WTC11 (cell line): ENCODE data around the gene NFIC. TPM values are rescaled to one million over a fixed set of nuclear protein-coding genes. Genes with fewer than 3 reads are reported as not detected.

Experiments
- ATAC-seq: fragments of 200-7000 bp; cut with Tn5 transposase; 2 replicates; pipeline ENCODE4 v1.10.0; 2021; ENCODE audit warnings: mild to moderate bottlenecking, moderate library complexity
- CTCF ChIA-PET: fragments of 300-600 bp; sonication (Branson Sonifier 250); formaldehyde crosslinking; loops from one replicate; lab custom pipeline; 2021; ENCODE audit warnings: antibody characterized with exemption; lab: Charles Lee
- POLR2A ChIA-PET: fragments of 350-600 bp; sonication (Branson Sonifier 250); formaldehyde crosslinking; loops from one replicate; lab custom pipeline; 2021; ENCODE audit warnings: antibody characterized with exemption; lab: Charles Lee
- DNase-seq: peaks from one replicate; pipeline ENCODE4 v3.0.0; 2021; ENCODE audit warnings: low spot score
- H3K27ac Mint-ChIP-seq: 2 replicates; pipeline ENCODE4 v1.8.0; 2021; ENCODE audit warnings: mixed read lengths
- H3K27me3 Mint-ChIP-seq: 2 replicates; pipeline ENCODE4 v1.8.0; 2021; ENCODE audit warnings: low read depth, mild to moderate bottlenecking, moderate library complexity, mixed read lengths
- H3K36me3 Mint-ChIP-seq: 2 replicates; pipeline ENCODE4 v1.8.0; 2021; ENCODE audit warnings: mixed read lengths
- H3K4me1 Mint-ChIP-seq: 2 replicates; pipeline ENCODE4 v1.8.0; 2022; ENCODE audit warnings: mixed read lengths
- H3K4me3 Mint-ChIP-seq: 2 replicates; pipeline ENCODE4 v1.8.0; 2021; ENCODE audit warnings: mild to moderate bottlenecking, moderate library complexity, mixed read lengths
- H3K9me3 Mint-ChIP-seq: 2 replicates; pipeline ENCODE4 v1.8.0; 2021; ENCODE audit warnings: mixed read lengths
- KAT7 ChIP-seq: sonication (generic); formaldehyde crosslinking; IDR thresholded peaks from 2 replicates; pipeline ENCODE4 v1.8.1; 2023; ENCODE audit warnings: missing genetic modification reagents, mild to moderate bottlenecking, borderline replicate concordance
- NFATC4 ChIP-seq: fragments of 250-450 bp; sonication (Bioruptor Pico); IDR thresholded peaks from 2 replicates; pipeline ENCODE4 v1.9.0; 2021; ENCODE audit warnings: mild to moderate bottlenecking
- NR2C2 ChIP-seq: sonication (generic); formaldehyde crosslinking; IDR thresholded peaks from 2 replicates; pipeline ENCODE4 v1.8.0; 2022; ENCODE audit warnings: mild to moderate bottlenecking, missing genetic modification reagents
- OVOL2 ChIP-seq: fragments of 250-450 bp; sonication (Bioruptor Pico); IDR thresholded peaks from 2 replicates; pipeline ENCODE4 v1.9.0; 2021; ENCODE audit warnings: mild to moderate bottlenecking, borderline replicate concordance
- RELA ChIP-seq: sonication (generic); formaldehyde crosslinking; IDR thresholded peaks from 2 replicates; pipeline ENCODE4 v1.8.1; 2022; ENCODE audit warnings: missing genetic modification reagents, mild to moderate bottlenecking, borderline replicate concordance
- SMAD4 ChIP-seq: sonication (generic); formaldehyde crosslinking; IDR thresholded peaks from 2 replicates; pipeline ENCODE4 v1.8.0; 2022; ENCODE audit warnings: mild to moderate bottlenecking, missing genetic modification reagents
- SP1 ChIP-seq: sonication (generic); formaldehyde crosslinking; conservative IDR thresholded peaks from 2 replicates; pipeline ENCODE4 v1.8.1; 2022; ENCODE audit warnings: missing genetic modification reagents
- ZNF416 ChIP-seq: fragments of 250-450 bp; sonication (Bioruptor Pico); IDR thresholded peaks from 2 replicates; pipeline ENCODE4 v1.9.0; 2021; ENCODE audit warnings: mild to moderate bottlenecking, inconsistent platforms
- total RNA-seq: library from RNA; stranded (reverse); gene quantifications from 3 replicates; pipeline ENCODE4 v1.2.3, GENCODE V29; 2021
- TF ChIP-seq, protein P1 (sequence below): sonication (generic); formaldehyde crosslinking; IDR thresholded peaks from 2 replicates; pipeline ENCODE4 v1.8.0; 2023; ENCODE audit warnings: missing genetic modification reagents
- TF ChIP-seq, protein P2 (sequence below): fragments of 250-450 bp; sonication (Bioruptor Pico); IDR thresholded peaks from 2 replicates; pipeline ENCODE4 v1.9.0; 2021; ENCODE audit warnings: mild to moderate bottlenecking
- TF ChIP-seq, protein P3 (sequence below): sonication (generic); formaldehyde crosslinking; IDR thresholded peaks from 2 replicates; pipeline ENCODE4 v1.8.0; 2022; ENCODE audit warnings: missing genetic modification reagents
- TF ChIP-seq, protein P4 (sequence below): fragments of 250-450 bp; sonication (Bioruptor Pico); IDR thresholded peaks from 2 replicates; pipeline ENCODE4 v1.9.0; 2021; ENCODE audit warnings: mild to moderate bottlenecking
- TF ChIP-seq, protein P5 (sequence below): sonication (generic); formaldehyde crosslinking; IDR thresholded peaks from 2 replicates; pipeline ENCODE4 v1.8.1; 2023; ENCODE audit warnings: mild to moderate bottlenecking, missing genetic modification reagents, moderate library complexity
- TF ChIP-seq, protein P6 (sequence below): sonication (generic); formaldehyde crosslinking; conservative IDR thresholded peaks from 2 replicates; pipeline ENCODE4 v1.8.1; 2023; ENCODE audit warnings: mild to moderate bottlenecking, low read depth, missing genetic modification reagents, moderate library complexity
- TF ChIP-seq, protein P7 (sequence below): fragments of 250-450 bp; sonication (Bioruptor Pico); IDR thresholded peaks from 2 replicates; pipeline ENCODE4 v1.8.0; 2021; ENCODE audit warnings: mild to moderate bottlenecking
- TF ChIP-seq, protein P8 (sequence below): fragments of 200-600 bp; IDR thresholded peaks from 2 replicates; pipeline ENCODE4 v1.8.0; 2022; ENCODE audit warnings: antibody characterized with exemption
- TF ChIP-seq, protein P9 (sequence below): sonication (generic); formaldehyde crosslinking; IDR thresholded peaks from 2 replicates; pipeline ENCODE4 v1.8.0; 2022; ENCODE audit warnings: mild to moderate bottlenecking, missing genetic modification reagents

Gene NFIC
- total RNA-seq, 1 experiment from 2014 or later: 3.5 TPM

DNA sequence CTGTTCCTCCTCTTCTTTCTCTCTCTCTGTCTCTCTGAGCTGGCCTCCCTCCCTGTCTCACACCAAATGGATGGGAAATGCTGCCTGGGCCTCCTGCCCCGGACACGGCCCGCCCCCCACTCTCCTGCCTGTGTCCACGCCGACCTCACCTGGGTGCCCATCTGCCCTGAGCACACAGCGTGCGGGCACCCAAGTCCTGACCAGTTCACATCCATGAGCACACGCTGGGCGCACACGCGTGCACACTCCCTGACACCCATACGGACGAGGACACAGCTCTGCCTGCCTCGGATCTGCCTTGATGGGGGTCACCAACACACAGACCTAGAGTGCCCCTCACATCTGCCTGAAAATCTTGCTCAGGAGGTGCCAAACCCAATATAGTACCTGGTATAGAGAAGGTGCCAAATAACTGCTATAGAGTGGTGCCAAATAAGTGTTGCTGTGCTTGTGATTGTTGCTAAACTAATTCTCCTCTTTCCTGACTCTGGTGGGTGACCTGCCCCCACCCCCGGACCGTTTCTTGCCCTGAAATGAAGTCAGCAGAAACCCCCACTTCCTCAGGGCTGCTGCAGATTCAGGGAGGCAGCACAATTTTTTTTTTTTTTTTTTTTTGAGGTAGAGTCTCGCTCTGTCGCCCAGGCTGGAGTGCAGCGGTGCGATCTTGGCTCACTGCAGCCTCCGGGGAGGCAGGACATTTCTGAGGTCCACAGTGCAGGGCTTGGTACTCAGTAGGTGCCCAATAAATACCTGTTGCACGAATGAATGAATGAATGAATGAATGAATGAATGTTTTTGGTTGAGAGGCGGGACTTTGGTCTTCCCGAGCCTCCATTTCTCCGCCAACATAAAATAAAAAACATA is 4.6 kb downstream of the NFIC start:
- Mint-ChIP-seq H3K36me3 (no peaks in the 10 kb centered on the region), H3K4me1 (peaks cover 34% of the 10 kb centered on the region), H3K27me3 (peaks cover 84% of the 10 kb centered on the region), H3K4me3 (peak overlapping the region; percentile 76), H3K27ac (no peak overlapping the region), H3K9me3 (no peaks in the 10 kb centered on the region)
- ATAC-seq (no peak), DNase-seq (no peak)
- ChIA-PET POLR2A (no interaction called here), CTCF (interaction anchor here (0.9 to 2.5 kb wide), 3 partner anchors 58 to 114 kb away, joined by 4 to 9 read pairs (median 8); no protein-coding TSS in a partner anchor)
- TF ChIP-seq, protein P1, sequence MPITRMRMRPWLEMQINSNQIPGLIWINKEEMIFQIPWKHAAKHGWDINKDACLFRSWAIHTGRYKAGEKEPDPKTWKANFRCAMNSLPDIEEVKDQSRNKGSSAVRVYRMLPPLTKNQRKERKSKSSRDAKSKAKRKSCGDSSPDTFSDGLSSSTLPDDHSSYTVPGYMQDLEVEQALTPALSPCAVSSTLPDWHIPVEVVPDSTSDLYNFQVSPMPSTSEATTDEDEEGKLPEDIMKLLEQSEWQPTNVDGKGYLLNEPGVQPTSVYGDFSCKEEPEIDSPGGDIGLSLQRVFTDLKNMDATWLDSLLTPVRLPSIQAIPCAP: no peak
- no peak for TF ChIP-seq KAT7 (CRISPR knock-in tag)
- TF ChIP-seq, protein P2, sequence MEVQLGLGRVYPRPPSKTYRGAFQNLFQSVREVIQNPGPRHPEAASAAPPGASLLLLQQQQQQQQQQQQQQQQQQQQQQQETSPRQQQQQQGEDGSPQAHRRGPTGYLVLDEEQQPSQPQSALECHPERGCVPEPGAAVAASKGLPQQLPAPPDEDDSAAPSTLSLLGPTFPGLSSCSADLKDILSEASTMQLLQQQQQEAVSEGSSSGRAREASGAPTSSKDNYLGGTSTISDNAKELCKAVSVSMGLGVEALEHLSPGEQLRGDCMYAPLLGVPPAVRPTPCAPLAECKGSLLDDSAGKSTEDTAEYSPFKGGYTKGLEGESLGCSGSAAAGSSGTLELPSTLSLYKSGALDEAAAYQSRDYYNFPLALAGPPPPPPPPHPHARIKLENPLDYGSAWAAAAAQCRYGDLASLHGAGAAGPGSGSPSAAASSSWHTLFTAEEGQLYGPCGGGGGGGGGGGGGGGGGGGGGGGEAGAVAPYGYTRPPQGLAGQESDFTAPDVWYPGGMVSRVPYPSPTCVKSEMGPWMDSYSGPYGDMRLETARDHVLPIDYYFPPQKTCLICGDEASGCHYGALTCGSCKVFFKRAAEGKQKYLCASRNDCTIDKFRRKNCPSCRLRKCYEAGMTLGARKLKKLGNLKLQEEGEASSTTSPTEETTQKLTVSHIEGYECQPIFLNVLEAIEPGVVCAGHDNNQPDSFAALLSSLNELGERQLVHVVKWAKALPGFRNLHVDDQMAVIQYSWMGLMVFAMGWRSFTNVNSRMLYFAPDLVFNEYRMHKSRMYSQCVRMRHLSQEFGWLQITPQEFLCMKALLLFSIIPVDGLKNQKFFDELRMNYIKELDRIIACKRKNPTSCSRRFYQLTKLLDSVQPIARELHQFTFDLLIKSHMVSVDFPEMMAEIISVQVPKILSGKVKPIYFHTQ (CRISPR knock-in tag): no peak
- no peak for TF ChIP-seq SMAD4
- TF ChIP-seq, protein P3, sequence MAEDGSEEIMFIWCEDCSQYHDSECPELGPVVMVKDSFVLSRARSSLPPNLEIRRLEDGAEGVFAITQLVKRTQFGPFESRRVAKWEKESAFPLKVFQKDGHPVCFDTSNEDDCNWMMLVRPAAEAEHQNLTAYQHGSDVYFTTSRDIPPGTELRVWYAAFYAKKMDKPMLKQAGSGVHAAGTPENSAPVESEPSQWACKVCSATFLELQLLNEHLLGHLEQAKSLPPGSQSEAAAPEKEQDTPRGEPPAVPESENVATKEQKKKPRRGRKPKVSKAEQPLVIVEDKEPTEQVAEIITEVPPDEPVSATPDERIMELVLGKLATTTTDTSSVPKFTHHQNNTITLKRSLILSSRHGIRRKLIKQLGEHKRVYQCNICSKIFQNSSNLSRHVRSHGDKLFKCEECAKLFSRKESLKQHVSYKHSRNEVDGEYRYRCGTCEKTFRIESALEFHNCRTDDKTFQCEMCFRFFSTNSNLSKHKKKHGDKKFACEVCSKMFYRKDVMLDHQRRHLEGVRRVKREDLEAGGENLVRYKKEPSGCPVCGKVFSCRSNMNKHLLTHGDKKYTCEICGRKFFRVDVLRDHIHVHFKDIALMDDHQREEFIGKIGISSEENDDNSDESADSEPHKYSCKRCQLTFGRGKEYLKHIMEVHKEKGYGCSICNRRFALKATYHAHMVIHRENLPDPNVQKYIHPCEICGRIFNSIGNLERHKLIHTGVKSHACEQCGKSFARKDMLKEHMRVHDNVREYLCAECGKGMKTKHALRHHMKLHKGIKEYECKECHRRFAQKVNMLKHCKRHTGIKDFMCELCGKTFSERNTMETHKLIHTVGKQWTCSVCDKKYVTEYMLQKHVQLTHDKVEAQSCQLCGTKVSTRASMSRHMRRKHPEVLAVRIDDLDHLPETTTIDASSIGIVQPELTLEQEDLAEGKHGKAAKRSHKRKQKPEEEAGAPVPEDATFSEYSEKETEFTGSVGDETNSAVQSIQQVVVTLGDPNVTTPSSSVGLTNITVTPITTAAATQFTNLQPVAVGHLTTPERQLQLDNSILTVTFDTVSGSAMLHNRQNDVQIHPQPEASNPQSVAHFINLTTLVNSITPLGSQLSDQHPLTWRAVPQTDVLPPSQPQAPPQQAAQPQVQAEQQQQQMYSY (CRISPR knock-in tag): no peak
- no peak for TF ChIP-seq NR2C2 (CRISPR knock-in tag)
- TF ChIP-seq, protein P4, sequence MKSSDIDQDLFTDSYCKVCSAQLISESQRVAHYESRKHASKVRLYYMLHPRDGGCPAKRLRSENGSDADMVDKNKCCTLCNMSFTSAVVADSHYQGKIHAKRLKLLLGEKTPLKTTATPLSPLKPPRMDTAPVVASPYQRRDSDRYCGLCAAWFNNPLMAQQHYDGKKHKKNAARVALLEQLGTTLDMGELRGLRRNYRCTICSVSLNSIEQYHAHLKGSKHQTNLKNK (CRISPR knock-in tag): no peak
- TF ChIP-seq, protein P5, sequence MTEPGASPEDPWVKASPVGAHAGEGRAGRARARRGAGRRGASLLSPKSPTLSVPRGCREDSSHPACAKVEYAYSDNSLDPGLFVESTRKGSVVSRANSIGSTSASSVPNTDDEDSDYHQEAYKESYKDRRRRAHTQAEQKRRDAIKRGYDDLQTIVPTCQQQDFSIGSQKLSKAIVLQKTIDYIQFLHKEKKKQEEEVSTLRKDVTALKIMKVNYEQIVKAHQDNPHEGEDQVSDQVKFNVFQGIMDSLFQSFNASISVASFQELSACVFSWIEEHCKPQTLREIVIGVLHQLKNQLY (CRISPR knock-in tag): no peak
- TF ChIP-seq ZNF416 (CRISPR knock-in tag): no peak
- TF ChIP-seq SP1 (CRISPR knock-in tag): no peak
- TF ChIP-seq, protein P6, sequence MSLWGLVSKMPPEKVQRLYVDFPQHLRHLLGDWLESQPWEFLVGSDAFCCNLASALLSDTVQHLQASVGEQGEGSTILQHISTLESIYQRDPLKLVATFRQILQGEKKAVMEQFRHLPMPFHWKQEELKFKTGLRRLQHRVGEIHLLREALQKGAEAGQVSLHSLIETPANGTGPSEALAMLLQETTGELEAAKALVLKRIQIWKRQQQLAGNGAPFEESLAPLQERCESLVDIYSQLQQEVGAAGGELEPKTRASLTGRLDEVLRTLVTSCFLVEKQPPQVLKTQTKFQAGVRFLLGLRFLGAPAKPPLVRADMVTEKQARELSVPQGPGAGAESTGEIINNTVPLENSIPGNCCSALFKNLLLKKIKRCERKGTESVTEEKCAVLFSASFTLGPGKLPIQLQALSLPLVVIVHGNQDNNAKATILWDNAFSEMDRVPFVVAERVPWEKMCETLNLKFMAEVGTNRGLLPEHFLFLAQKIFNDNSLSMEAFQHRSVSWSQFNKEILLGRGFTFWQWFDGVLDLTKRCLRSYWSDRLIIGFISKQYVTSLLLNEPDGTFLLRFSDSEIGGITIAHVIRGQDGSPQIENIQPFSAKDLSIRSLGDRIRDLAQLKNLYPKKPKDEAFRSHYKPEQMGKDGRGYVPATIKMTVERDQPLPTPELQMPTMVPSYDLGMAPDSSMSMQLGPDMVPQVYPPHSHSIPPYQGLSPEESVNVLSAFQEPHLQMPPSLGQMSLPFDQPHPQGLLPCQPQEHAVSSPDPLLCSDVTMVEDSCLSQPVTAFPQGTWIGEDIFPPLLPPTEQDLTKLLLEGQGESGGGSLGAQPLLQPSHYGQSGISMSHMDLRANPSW (CRISPR knock-in tag): no peak
- TF ChIP-seq RELA (CRISPR knock-in tag): no peak
- TF ChIP-seq OVOL2 (CRISPR knock-in tag): no peak
- TF ChIP-seq, protein P7, sequence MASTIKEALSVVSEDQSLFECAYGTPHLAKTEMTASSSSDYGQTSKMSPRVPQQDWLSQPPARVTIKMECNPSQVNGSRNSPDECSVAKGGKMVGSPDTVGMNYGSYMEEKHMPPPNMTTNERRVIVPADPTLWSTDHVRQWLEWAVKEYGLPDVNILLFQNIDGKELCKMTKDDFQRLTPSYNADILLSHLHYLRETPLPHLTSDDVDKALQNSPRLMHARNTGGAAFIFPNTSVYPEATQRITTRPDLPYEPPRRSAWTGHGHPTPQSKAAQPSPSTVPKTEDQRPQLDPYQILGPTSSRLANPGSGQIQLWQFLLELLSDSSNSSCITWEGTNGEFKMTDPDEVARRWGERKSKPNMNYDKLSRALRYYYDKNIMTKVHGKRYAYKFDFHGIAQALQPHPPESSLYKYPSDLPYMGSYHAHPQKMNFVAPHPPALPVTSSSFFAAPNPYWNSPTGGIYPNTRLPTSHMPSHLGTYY (CRISPR knock-in tag): no peak
- no peak for TF ChIP-seq NFATC4 (CRISPR knock-in tag)
- TF ChIP-seq, protein P8, sequence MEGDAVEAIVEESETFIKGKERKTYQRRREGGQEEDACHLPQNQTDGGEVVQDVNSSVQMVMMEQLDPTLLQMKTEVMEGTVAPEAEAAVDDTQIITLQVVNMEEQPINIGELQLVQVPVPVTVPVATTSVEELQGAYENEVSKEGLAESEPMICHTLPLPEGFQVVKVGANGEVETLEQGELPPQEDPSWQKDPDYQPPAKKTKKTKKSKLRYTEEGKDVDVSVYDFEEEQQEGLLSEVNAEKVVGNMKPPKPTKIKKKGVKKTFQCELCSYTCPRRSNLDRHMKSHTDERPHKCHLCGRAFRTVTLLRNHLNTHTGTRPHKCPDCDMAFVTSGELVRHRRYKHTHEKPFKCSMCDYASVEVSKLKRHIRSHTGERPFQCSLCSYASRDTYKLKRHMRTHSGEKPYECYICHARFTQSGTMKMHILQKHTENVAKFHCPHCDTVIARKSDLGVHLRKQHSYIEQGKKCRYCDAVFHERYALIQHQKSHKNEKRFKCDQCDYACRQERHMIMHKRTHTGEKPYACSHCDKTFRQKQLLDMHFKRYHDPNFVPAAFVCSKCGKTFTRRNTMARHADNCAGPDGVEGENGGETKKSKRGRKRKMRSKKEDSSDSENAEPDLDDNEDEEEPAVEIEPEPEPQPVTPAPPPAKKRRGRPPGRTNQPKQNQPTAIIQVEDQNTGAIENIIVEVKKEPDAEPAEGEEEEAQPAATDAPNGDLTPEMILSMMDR: no peak
- TF ChIP-seq, protein P9, sequence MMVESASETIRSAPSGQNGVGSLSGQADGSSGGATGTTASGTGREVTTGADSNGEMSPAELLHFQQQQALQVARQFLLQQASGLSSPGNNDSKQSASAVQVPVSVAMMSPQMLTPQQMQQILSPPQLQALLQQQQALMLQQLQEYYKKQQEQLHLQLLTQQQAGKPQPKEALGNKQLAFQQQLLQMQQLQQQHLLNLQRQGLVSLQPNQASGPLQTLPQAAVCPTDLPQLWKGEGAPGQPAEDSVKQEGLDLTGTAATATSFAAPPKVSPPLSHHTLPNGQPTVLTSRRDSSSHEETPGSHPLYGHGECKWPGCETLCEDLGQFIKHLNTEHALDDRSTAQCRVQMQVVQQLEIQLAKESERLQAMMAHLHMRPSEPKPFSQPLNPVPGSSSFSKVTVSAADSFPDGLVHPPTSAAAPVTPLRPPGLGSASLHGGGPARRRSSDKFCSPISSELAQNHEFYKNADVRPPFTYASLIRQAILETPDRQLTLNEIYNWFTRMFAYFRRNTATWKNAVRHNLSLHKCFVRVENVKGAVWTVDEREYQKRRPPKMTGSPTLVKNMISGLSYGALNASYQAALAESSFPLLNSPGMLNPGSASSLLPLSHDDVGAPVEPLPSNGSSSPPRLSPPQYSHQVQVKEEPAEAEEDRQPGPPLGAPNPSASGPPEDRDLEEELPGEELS (CRISPR knock-in tag): no peak
